Calu3 (cell line): ENCODE measurements around the gene PPP1R14B. TPM values are rescaled to one million over a fixed set of nuclear protein-coding genes. Genes with fewer than 3 reads are reported as not detected.
A peak's percentile ranks its signal among the peaks of the same experiment; 100 is the strongest.

Experiments
- BruUV-seq: library from RNA; stranded (reverse); fragments of 400-500 nt; replicated peaks from 2 replicates; lab custom pipeline; 2021; lab: Mats Ljungman, UMichigan
- CTCF ChIA-PET: fragments of 300-600 bp; sonication (Branson Sonifier 250); formaldehyde crosslinking; loops from one replicate; lab custom pipeline; 2022; ENCODE audit warnings: antibody characterized with exemption; lab: Charles Lee
- DNase-seq: peaks from one replicate; pipeline ENCODE4 v3.0.0; 2022
- H3K27ac Mint-ChIP-seq: one replicate; pipeline ENCODE4 v1.8.0; 2022; ENCODE audit warnings: mixed read lengths; ENCODE audit not compliant: unreplicated experiment
- H3K27me3 Mint-ChIP-seq: one replicate; pipeline ENCODE4 v1.8.0; 2022; ENCODE audit warnings: mixed read lengths; ENCODE audit not compliant: unreplicated experiment
- H3K36me3 Mint-ChIP-seq: one replicate; pipeline ENCODE4 v1.8.0; 2022; ENCODE audit warnings: mild to moderate bottlenecking, moderate library complexity, mixed read lengths; ENCODE audit not compliant: insufficient read depth, unreplicated experiment
- H3K4me1 Mint-ChIP-seq: one replicate; pipeline ENCODE4 v1.8.0; 2022; ENCODE audit warnings: mild to moderate bottlenecking, low read depth, mixed read lengths; ENCODE audit not compliant: unreplicated experiment
- H3K4me3 Mint-ChIP-seq: one replicate; pipeline ENCODE4 v1.8.0; 2022; ENCODE audit warnings: mild to moderate bottlenecking, low read depth, moderate library complexity, mixed read lengths; ENCODE audit not compliant: unreplicated experiment
- H3K9me3 Mint-ChIP-seq: one replicate; pipeline ENCODE4 v1.8.0; 2022; ENCODE audit warnings: low read depth, mixed read lengths; ENCODE audit not compliant: unreplicated experiment
- intact Hi-C: fragments of 100-400 bp; cut with micrococcal nuclease; formaldehyde crosslinking; loops from one replicate; pipeline ENCODE4 v1.10.0; 2022; ENCODE audit not compliant: unreplicated experiment
- total RNA-seq: library from RNA; stranded (reverse); gene quantifications from 2 replicates; pipeline ENCODE4 v1.2.3, GENCODE V29; 2022
- TF ChIP-seq, protein P1 (sequence below): fragments of 200-600 bp; IDR thresholded peaks from one replicate; pipeline ENCODE4 v1.8.0; 2022; ENCODE audit warnings: antibody characterized with exemption; ENCODE audit not compliant: unreplicated experiment

PPP1R14B gene
- total RNA-seq, 1 experiment from 2014 or later = 334 TPM

DNA sequence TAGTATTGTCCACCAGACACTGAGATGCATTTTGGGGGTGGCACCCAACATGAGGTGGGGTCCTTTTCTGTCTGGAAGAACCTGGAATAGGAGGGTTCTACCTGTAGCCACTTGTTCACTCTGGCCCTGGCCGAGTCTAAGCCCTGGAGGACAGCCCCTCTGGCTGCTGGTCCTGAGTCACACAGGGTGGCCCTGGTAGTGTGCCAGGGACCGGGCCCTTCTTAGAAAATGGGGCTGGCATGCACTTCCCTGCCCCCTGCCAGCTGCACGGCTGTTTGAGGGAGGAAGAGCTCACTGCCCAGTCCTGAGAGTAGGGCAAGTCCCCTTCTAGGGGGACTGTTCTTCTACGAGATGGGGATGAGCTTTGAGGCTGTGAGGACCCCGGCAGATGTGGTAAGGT is 6.7 kb upstream of the PPP1R14B start:
- intact Hi-C loops = no loop called here
- no peak for DNase-seq
- CTCF ChIA-PET = no interaction called here
- Mint-ChIP-seq H3K4me3 (peak overlapping the region; percentile 42), H3K27me3 (no peaks in the 10 kb centered on the region), H3K9me3 (no peaks in the 10 kb centered on the region), H3K36me3 (peaks cover 54% of the 10 kb centered on the region), H3K27ac (no peak overlapping the region), H3K4me1 (no peaks in the 10 kb centered on the region)
- TF ChIP-seq, protein P1, sequence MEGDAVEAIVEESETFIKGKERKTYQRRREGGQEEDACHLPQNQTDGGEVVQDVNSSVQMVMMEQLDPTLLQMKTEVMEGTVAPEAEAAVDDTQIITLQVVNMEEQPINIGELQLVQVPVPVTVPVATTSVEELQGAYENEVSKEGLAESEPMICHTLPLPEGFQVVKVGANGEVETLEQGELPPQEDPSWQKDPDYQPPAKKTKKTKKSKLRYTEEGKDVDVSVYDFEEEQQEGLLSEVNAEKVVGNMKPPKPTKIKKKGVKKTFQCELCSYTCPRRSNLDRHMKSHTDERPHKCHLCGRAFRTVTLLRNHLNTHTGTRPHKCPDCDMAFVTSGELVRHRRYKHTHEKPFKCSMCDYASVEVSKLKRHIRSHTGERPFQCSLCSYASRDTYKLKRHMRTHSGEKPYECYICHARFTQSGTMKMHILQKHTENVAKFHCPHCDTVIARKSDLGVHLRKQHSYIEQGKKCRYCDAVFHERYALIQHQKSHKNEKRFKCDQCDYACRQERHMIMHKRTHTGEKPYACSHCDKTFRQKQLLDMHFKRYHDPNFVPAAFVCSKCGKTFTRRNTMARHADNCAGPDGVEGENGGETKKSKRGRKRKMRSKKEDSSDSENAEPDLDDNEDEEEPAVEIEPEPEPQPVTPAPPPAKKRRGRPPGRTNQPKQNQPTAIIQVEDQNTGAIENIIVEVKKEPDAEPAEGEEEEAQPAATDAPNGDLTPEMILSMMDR = no peak
- BruUV-seq = no TSS peak

DNA sequence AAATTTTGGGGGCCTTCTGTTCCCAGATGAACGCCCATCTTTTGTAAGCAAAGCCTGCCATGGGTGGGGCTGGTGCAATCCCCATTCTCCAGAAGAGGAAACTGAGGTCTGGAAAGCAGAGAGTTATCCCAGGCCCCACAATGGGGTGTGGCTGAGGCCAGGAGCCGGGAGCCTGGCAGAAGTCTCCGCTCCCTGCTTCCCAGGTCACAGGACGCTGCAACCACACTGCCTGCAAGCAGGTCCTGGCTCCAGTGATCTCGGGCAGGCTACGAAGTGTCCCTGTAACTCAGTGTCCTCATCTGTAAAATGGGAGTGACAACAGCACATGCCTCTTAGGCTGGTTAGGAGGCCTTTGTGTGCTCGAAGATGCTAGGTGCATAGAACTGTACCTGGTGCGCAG is 6.3 kb upstream of the PPP1R14B start:
- Mint-ChIP-seq H3K36me3 (peaks cover 58% of the 10 kb centered on the region), H3K27me3 (no peaks in the 10 kb centered on the region), H3K4me1 (peaks cover 4% of the 10 kb centered on the region), H3K4me3 (peak overlapping the region; percentile 90), H3K27ac (no peak overlapping the region), H3K9me3 (no peaks in the 10 kb centered on the region)
- TF ChIP-seq, protein P1 = no peak
- intact Hi-C loops = no loop called here
- no peak for DNase-seq
- BruUV-seq = no TSS peak
- CTCF ChIA-PET = no interaction called here

DNA sequence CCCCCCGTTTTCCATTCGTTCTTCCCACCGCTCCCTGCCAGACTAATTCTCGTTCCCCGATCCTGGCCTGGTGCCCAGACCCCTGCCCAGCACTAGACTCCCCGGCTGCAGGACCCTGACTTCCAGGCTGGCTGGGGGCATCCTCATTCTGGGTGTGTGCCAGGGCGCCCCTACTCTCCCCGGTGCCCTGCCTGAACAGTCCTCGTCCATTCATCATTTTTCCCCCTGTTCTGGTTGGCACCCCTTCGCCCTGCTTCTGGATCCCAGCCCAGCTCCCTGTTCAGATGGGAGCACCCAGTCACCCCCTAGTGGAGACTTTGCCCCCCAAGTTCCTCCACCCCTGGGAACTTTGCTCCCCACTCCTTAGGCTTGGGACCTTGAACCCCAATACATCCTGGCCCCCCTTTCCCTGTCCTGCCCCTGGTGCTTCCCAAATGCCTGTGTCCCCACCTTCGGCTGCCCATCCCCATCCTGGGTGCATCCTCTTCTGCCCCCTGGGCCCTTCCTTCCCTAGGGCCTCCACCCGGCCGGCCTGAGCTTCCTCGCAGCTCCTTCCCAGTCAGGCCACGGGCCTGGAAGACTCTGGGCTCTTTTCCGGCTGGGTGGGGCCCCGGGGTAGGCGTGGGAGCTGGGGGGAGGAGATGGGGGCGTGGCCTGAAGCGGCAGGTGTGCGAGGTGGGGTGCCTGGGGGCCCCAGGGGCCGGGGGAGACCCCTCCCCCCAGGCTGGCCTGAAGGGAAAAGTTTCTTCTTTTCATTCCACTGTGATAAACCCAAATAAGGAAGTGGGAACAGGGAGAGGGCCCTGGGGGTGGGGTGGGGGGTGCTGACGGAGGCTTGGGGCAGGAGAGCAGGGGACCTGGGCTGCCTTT is 5.5 kb upstream of the PPP1R14B start:
- H3K4me1 Mint-ChIP-seq = peaks cover 11% of the 10 kb centered on the region
- intact Hi-C loops = no loop called here
- H3K9me3 Mint-ChIP-seq = no peaks in the 10 kb centered on the region
- TF ChIP-seq, protein P1 = no peak
- H3K4me3 Mint-ChIP-seq = peak overlapping the region; percentile 90
- no TSS peak for BruUV-seq
- CTCF ChIA-PET = interaction anchor here (0.7 to 1.8 kb wide), 6 partner anchors 11 to 103 kb away, joined by 3 to 16 read pairs (median 6); partner anchors contain the start of gene FKBP2
- peak; percentile 75 for DNase-seq
- peaks cover 66% of the 10 kb centered on the region for H3K36me3 Mint-ChIP-seq
- no peaks in the 10 kb centered on the region for H3K27me3 Mint-ChIP-seq
- H3K27ac Mint-ChIP-seq = peak overlapping the region; percentile 74

DNA sequence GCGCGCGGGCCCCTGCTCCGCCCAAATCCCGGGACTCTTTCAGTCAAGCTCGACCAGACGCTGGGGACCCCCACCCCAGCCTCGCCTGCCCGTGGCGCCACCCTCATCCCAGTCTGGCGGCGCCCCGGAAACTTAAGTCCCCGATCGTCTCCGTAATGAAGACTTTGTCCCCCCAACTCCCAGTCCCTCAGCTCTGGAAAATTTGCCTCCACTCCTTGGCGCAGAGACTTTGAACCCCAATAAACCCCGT is 4.9 kb upstream of the PPP1R14B start:
- no peak for DNase-seq
- no peaks in the 10 kb centered on the region for H3K27me3 Mint-ChIP-seq
- CTCF ChIA-PET = interaction anchor here (0.9 to 1.8 kb wide), 6 partner anchors 10 to 53 kb away, joined by 3 to 16 read pairs (median 6); partner anchors contain the start of genes BAD and FKBP2
- peaks cover 11% of the 10 kb centered on the region for H3K4me1 Mint-ChIP-seq
- peak overlapping the region; percentile 74 for H3K27ac Mint-ChIP-seq
- H3K4me3 Mint-ChIP-seq = peak overlapping the region; percentile 90
- no peaks in the 10 kb centered on the region for H3K9me3 Mint-ChIP-seq
- no TSS peak for BruUV-seq
- intact Hi-C loops = no loop called here
- H3K36me3 Mint-ChIP-seq = peaks cover 72% of the 10 kb centered on the region
- TF ChIP-seq, protein P1 = no peak
